Naive thymus-derived CD4-positive, alpha-beta T cell (primary cell): ENCODE data around the gene RTTN. TPM values are rescaled to one million over a fixed set of nuclear protein-coding genes. Genes with fewer than 3 reads are reported as not detected.

Experiments
- ATAC-seq: fragments of 150-1000 bp; cut with Tn5 transposase; 2 replicates; pipeline ENCODE4 v1.10.0; 2021; ENCODE audit warnings: mild to moderate bottlenecking, moderate library complexity
- CTCF ChIA-PET: fragments of 350-600 bp; sonication (Branson Sonifier 250); formaldehyde crosslinking; loops from one replicate; lab custom pipeline; 2021; ENCODE audit warnings: antibody characterized with exemption; lab: Charles Lee
- POLR2A ChIA-PET: fragments of 350-600 bp; sonication (Branson Sonifier 250); formaldehyde crosslinking; loops from one replicate; lab custom pipeline; 2021; ENCODE audit warnings: antibody characterized with exemption, inconsistent platforms; lab: Charles Lee
- DNase-seq, 9 donors: peaks; one replicate each; pipeline versions ENCODE4 v3.0.0 to v3.0.0-alpha.2; 2020 to 2022; ENCODE audit warnings: mixed read lengths in 1 of 9
- H3K27ac ChIP-seq: one replicate; pipeline ENCODE4 v1.7.0; 2013; ENCODE audit warnings: mild to moderate bottlenecking, low read depth, low read length, moderate library complexity
- H3K27me3 ChIP-seq, 2 donors: one replicate each; pipeline ENCODE4 v1.7.0; 2013; ENCODE audit warnings: low read length in 2 of 2, mild to moderate bottlenecking in 2 of 2, moderate library complexity in 2 of 2; ENCODE audit not compliant: control insufficient read depth in 2 of 2, insufficient read depth in 2 of 2
- H3K36me3 ChIP-seq, 3 experiments: 1 replicate in 2 of 3; 2 replicates in 1 of 3; pipeline ENCODE4 v1.7.0; 2013; ENCODE audit warnings: low read length in 3 of 3, mild to moderate bottlenecking in 3 of 3, moderate library complexity in 1 of 3; ENCODE audit not compliant: insufficient read depth in 3 of 3, control insufficient read depth in 2 of 3
- H3K4me1 ChIP-seq, 2 donors: one replicate each; pipeline ENCODE4 v1.7.0; 2013; ENCODE audit warnings: low read length in 2 of 2, mild to moderate bottlenecking in 2 of 2, moderate library complexity in 1 of 2; ENCODE audit not compliant: control insufficient read depth in 2 of 2, insufficient read depth in 2 of 2
- H3K4me3 ChIP-seq: 2 replicates; pipeline ENCODE4 v1.7.0; 2013; ENCODE audit warnings: mild to moderate bottlenecking, low read length
- H3K9me3 ChIP-seq, 3 experiments: 1 replicate in 2 of 3; 2 replicates in 1 of 3; pipeline ENCODE4 v1.7.0; 2013; ENCODE audit warnings: low read length in 3 of 3; ENCODE audit not compliant: control insufficient read depth in 2 of 3
- H3K27ac Mint-ChIP-seq, 9 donors: one replicate each; pipeline ENCODE4 v1.8.0; 2020 to 2022; ENCODE audit warnings: mixed read lengths in 9 of 9, mild to moderate bottlenecking in 8 of 9, moderate library complexity in 5 of 9, inconsistent platforms in 2 of 9
- H3K27me3 Mint-ChIP-seq, 5 donors: one replicate each; pipeline ENCODE4 v1.8.0; 2021 to 2022; ENCODE audit warnings: mixed read lengths in 5 of 5, mild to moderate bottlenecking in 1 of 5
- H3K36me3 Mint-ChIP-seq, 5 donors: one replicate each; pipeline ENCODE4 v1.8.0; 2020 to 2022; ENCODE audit warnings: mixed read lengths in 5 of 5, mild to moderate bottlenecking in 3 of 5, inconsistent platforms in 1 of 5
- H3K4me1 Mint-ChIP-seq, 7 donors: one replicate each; pipeline ENCODE4 v1.8.0; 2020 to 2022; ENCODE audit warnings: mixed read lengths in 7 of 7, mild to moderate bottlenecking in 3 of 7, inconsistent platforms in 1 of 7
- H3K4me3 Mint-ChIP-seq, 10 donors: one replicate each; pipeline ENCODE4 v1.8.0; 2020 to 2022; ENCODE audit warnings: mild to moderate bottlenecking in 10 of 10, mixed read lengths in 10 of 10, moderate library complexity in 6 of 10, inconsistent platforms in 2 of 10
- H3K9me3 Mint-ChIP-seq, 11 donors: one replicate each; pipeline ENCODE4 v1.8.0; 2020 to 2022; ENCODE audit warnings: mixed read lengths in 11 of 11, mild to moderate bottlenecking in 4 of 11, inconsistent platforms in 1 of 11, moderate library complexity in 1 of 11
- intact Hi-C, 2 donors: fragments of 100-400 bp; cut with micrococcal nuclease; formaldehyde crosslinking; loops; one replicate each; pipeline ENCODE4 v1.15.1; 2023
- polyA plus RNA-seq, 2 donors: library from polyadenylated mRNA; unstranded; fragments of 300-500 nt; fragmentation: Illumina TruSeq; gene quantifications; one replicate each; pipeline ENCODE4 v1.2.3, GENCODE V29; 2021
- total RNA-seq, 6 experiments: library from RNA in 5 of 6; stranded (reverse) in 5 of 6; gene quantifications; 1 replicate in 5 of 6; 2 replicates in 1 of 6; pipeline ENCODE4 v1.2.3 and lab custom pipeline; 2021 to 2026

The RTTN gene
- total and polyA plus RNA-seq, 7 experiments from 2014 or later, result 2.8 to 33.2 (median 27.0) TPM

GRCh38 chr18:70166668-70167067 lies 38.8 kb downstream of the RTTN start:
- Mint-ChIP-seq H3K36me3 (peaks cover 8 to 59% (median 33%) of the 10 kb centered on the region in 5 donors), H3K4me1 (peaks cover 0 to 3% (median 0%) of the 10 kb centered on the region in 7 donors), H3K9me3 (peaks cover 0 to 8% (median 0%) of the 10 kb centered on the region in 11 donors), H3K27ac (no peak overlapping the region), H3K27me3 (no peaks in the 10 kb centered on the region), H3K4me3 (no peak overlapping the region)
- no peak overlapping the region for H3K27ac ChIP-seq
- H3K27me3 ChIP-seq, result no peaks in the 10 kb centered on the region
- no peak overlapping the region for H3K4me3 ChIP-seq
- H3K36me3 ChIP-seq, result peaks cover 0 to 6% (median 0%) of the 10 kb centered on the region in 3 experiments
- no peaks in the 10 kb centered on the region for H3K4me1 ChIP-seq
- no peaks in the 10 kb centered on the region for H3K9me3 ChIP-seq
- ChIA-PET CTCF (interaction anchor here (0.9 kb wide), 1 partner anchor 9 kb away, joined by 4 read pairs; no protein-coding TSS in a partner anchor), POLR2A (no interaction called here)
- intact Hi-C loops, result no loop called here
- no peak for DNase-seq
- ATAC-seq, result no peak

- H3K27ac ChIP-seq, result no peak overlapping the region
- no peak overlapping the region for H3K27ac Mint-ChIP-seq
These were observed 39.6 kb downstream of the RTTN start for GRCh38 chr18:70165936-70166335.

GRCh38 chr18:70160073-70160678 lies 45.3 kb downstream of the RTTN start:
- intact Hi-C loops, result no loop called here
- Mint-ChIP-seq H3K9me3 (peaks cover 0 to 10% (median 0%) of the 10 kb centered on the region in 11 donors), H3K27ac (no peak overlapping the region), H3K4me3 (no peak overlapping the region), H3K4me1 (peaks cover 8 to 25% (median 16%) of the 10 kb centered on the region in 7 donors), H3K27me3 (no peaks in the 10 kb centered on the region), H3K36me3 (peaks cover 21 to 86% (median 73%) of the 10 kb centered on the region in 5 donors)
- ChIA-PET CTCF (no interaction called here), POLR2A (no interaction called here)
- no peaks in the 10 kb centered on the region for H3K27me3 ChIP-seq
- peaks cover 0 to 13% (median 0%) of the 10 kb centered on the region in 3 experiments for H3K36me3 ChIP-seq
- DNase-seq (no peak), ATAC-seq (no peak)
- no peak overlapping the region for H3K27ac ChIP-seq
- H3K4me3 ChIP-seq, result no peak overlapping the region
- H3K9me3 ChIP-seq, result no peaks in the 10 kb centered on the region
- no peaks in the 10 kb centered on the region for H3K4me1 ChIP-seq

More at GRCh38 chr18:70165936-70166335, 39.6 kb downstream of the RTTN start:
- no peaks in the 10 kb centered on the region for H3K27me3 Mint-ChIP-seq
- H3K36me3 Mint-ChIP-seq, result peaks cover 8 to 61% (median 41%) of the 10 kb centered on the region in 5 donors
- Histone ChIP-seq H3K27me3 (no peaks in the 10 kb centered on the region), H3K4me1 (no peaks in the 10 kb centered on the region), H3K4me3 (no peak overlapping the region), H3K36me3 (peaks cover 0 to 6% (median 0%) of the 10 kb centered on the region in 3 experiments), H3K9me3 (no peaks in the 10 kb centered on the region)
- no peak for ATAC-seq
- intact Hi-C loops, result no loop called here
- peaks cover 0 to 8% (median 0%) of the 10 kb centered on the region in 11 donors for H3K9me3 Mint-ChIP-seq
- POLR2A ChIA-PET, result no interaction called here
- H3K4me1 Mint-ChIP-seq, result peaks cover 0 to 4% (median 0%) of the 10 kb centered on the region in 7 donors
- no peak for DNase-seq
- CTCF ChIA-PET, result interaction anchor here (0.9 kb wide), 1 partner anchor 9 kb away, joined by 4 read pairs; no protein-coding TSS in a partner anchor
- no peak overlapping the region for H3K4me3 Mint-ChIP-seq

- Histone ChIP-seq H3K27ac (no peak overlapping the region), H3K4me3 (no peak overlapping the region), H3K9me3 (no peaks in the 10 kb centered on the region), H3K27me3 (no peaks in the 10 kb centered on the region), H3K36me3 (peaks cover 0 to 13% (median 0%) of the 10 kb centered on the region in 3 experiments), H3K4me1 (no peaks in the 10 kb centered on the region)
- POLR2A ChIA-PET, result no interaction called here
- Mint-ChIP-seq H3K4me3 (no peak overlapping the region), H3K27me3 (no peaks in the 10 kb centered on the region), H3K9me3 (peaks cover 0 to 10% (median 0%) of the 10 kb centered on the region in 11 donors), H3K4me1 (peaks cover 8 to 29% (median 16%) of the 10 kb centered on the region in 7 donors), H3K36me3 (peaks cover 21 to 90% (median 77%) of the 10 kb centered on the region in 5 donors), H3K27ac (no peak overlapping the region)
- DNase-seq (no peak), ATAC-seq (no peak)
- CTCF ChIA-PET, result no interaction called here
- intact Hi-C loops, result no loop called here
These were observed 46.3 kb downstream of the RTTN start for GRCh38 chr18:70158992-70159717.

- no peak for DNase-seq
- Histone ChIP-seq H3K36me3 (peaks cover 0 to 18% (median 0%) of the 10 kb centered on the region in 3 experiments), H3K4me3 (no peak overlapping the region), H3K27me3 (no peaks in the 10 kb centered on the region), H3K4me1 (no peaks in the 10 kb centered on the region), H3K9me3 (no peaks in the 10 kb centered on the region), H3K27ac (no peak overlapping the region)
- Mint-ChIP-seq H3K4me1 (peaks cover 10 to 40% (median 24%) of the 10 kb centered on the region in 7 donors), H3K36me3 (peaks cover 24 to 79% (median 68%) of the 10 kb centered on the region in 5 donors), H3K9me3 (peaks cover 0 to 6% (median 0%) of the 10 kb centered on the region in 11 donors), H3K27me3 (no peaks in the 10 kb centered on the region), H3K4me3 (no peak overlapping the region), H3K27ac (no peak overlapping the region)
- ATAC-seq, result no peak
- POLR2A ChIA-PET, result no interaction called here
- intact Hi-C loops, result no loop called here
- CTCF ChIA-PET, result interaction anchor here (0.8 kb wide), 1 partner anchor 10 kb away, joined by 4 read pairs; no protein-coding TSS in a partner anchor
These were observed 48.6 kb downstream of the RTTN start for GRCh38 chr18:70156886-70157285.

GRCh38 chr18:70154591-70155194 lies 50.8 kb downstream of the RTTN start:
- CTCF ChIA-PET, result no interaction called here

More at GRCh38 chr18:70154591-70155194, 50.8 kb downstream of the RTTN start:
- POLR2A ChIA-PET, result no interaction called here
- DNase-seq, result no peak
- no peak for ATAC-seq
- no peak overlapping the region for H3K4me3 ChIP-seq
- intact Hi-C loops, result no loop called here
- no peaks in the 10 kb centered on the region for H3K4me1 ChIP-seq
- Mint-ChIP-seq H3K4me3 (no peak overlapping the region), H3K4me1 (peaks cover 11 to 35% (median 14%) of the 10 kb centered on the region in 7 donors), H3K36me3 (peaks cover 27 to 64% (median 50%) of the 10 kb centered on the region in 5 donors), H3K27me3 (no peaks in the 10 kb centered on the region), H3K27ac (no peak overlapping the region), H3K9me3 (peaks cover 0 to 1% (median 0%) of the 10 kb centered on the region in 11 donors)
- H3K27ac ChIP-seq, result no peak overlapping the region
- no peaks in the 10 kb centered on the region for H3K9me3 ChIP-seq
- no peaks in the 10 kb centered on the region for H3K27me3 ChIP-seq
- peaks cover 0 to 17% (median 0%) of the 10 kb centered on the region in 3 experiments for H3K36me3 ChIP-seq
